ACHN (cell line): ENCODE data around the gene TAOK2.
"Not testable (repeated sequence)": the region's sequence is repeated elsewhere in the genome, so short reads cannot be mapped to it uniquely, and the experiment has no call there.

Experiments used
- DNase-seq: peaks from one replicate; pipeline ENCODE4 v3.0.0-alpha.2; 2015
- in situ Hi-C: cut with HindIII; loops from 2 replicates; pipeline ENCODE4 v1.10.0; 2017; ENCODE audit warnings: low sequenced_read_pairs, low pct_ligation_motif_present, low pct_unique_long_range_greater_than_20kb

TAOK2 gene

GRCh38 chr16:30030841-30031413 is 57.3 kb downstream of the TAOK2 start, which contains the start of gene TLCD3B:
Gene TLCD3B (minus strand): TSS chr16:30031271. CDS start chr16:30030527, 744 bp downstream.
- in situ Hi-C loops, result no loop called here
- no peak for DNase-seq

- no peak for DNase-seq
- in situ Hi-C loops, result no loop called here
These were observed 57.8 kb downstream of the TAOK2 start for GRCh38 chr16:30031477-30031918.

GRCh38 chr16:30032083-30032819 is 58.6 kb downstream of the TAOK2 start:
- in situ Hi-C loops, result no loop called here
- peak; percentile 78 for DNase-seq

GRCh38 chr16:30033270-30033669 is 59.6 kb downstream of the TAOK2 start:
- no peak for DNase-seq
- in situ Hi-C loops, result no loop called here

GRCh38 chr16:30040221-30040620 is 66.6 kb downstream of the TAOK2 start:
- no peak for DNase-seq

DNA sequence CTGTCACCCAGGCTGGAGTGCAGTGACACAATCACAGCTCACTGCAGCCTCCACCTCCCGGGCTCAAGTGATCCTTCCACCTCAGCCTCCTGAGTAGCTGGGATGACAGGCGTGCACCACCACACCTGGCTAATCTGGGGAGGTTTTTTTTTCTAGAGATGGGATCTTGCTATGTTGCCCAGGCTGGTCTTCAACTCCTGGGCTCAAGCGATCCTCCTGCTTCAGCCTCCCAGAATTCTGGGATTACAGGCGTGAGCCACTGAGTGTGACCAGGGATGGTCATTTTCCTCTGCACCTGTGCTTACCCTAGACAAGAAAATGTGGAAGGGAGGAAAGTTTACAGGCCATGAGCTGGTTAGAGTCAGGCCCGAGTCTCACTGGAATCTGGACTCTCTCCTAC is 67.0 kb downstream of the TAOK2 start:
- in situ Hi-C loops, DNase-seq: not testable (repeated sequence)

More at GRCh38 chr16:30040221-30040620, 66.6 kb downstream of the TAOK2 start:
- in situ Hi-C loops, result no loop called here

- peak; percentile 51 for DNase-seq
- in situ Hi-C loops, result no loop called here
These were observed 68.2 kb downstream of the TAOK2 start for GRCh38 chr16:30041841-30042240.
